IPS-18a (cell line): ENCODE data around the gene SYNM.

Experiments used
- H3K27ac ChIP-seq: one replicate; pipeline ENCODE4 v1.5.1; 2013; ENCODE audit warnings: low read length
- H3K27me3 ChIP-seq: one replicate; pipeline ENCODE4 v1.6.1; 2013; ENCODE audit warnings: mild to moderate bottlenecking, low read length; ENCODE audit not compliant: control insufficient read depth, insufficient read depth
- H3K36me3 ChIP-seq: one replicate; pipeline ENCODE4 v1.6.1; 2013; ENCODE audit warnings: low read depth, low read length; ENCODE audit not compliant: control insufficient read depth
- H3K4me1 ChIP-seq: one replicate; pipeline ENCODE4 v1.6.1; 2013; ENCODE audit warnings: low read depth, low read length; ENCODE audit not compliant: control insufficient read depth
- H3K4me3 ChIP-seq: one replicate; pipeline ENCODE4 v1.5.1; 2013; ENCODE audit warnings: low read length
- H3K9ac ChIP-seq: one replicate; pipeline ENCODE4 v1.6.1; 2013; ENCODE audit warnings: mild to moderate bottlenecking, low read length, moderate library complexity
- H3K9me3 ChIP-seq: one replicate; pipeline ENCODE4 v1.6.1; 2013; ENCODE audit warnings: low read depth, low read length; ENCODE audit not compliant: control insufficient read depth

The SYNM gene

GRCh38 chr15:99087405-99087943, 17.4 kb upstream of the SYNM start:
- Histone ChIP-seq H3K36me3 (no peaks in the 10 kb centered on the region), H3K4me3 (no peak overlapping the region), H3K9ac (no peak overlapping the region), H3K9me3 (no peaks in the 10 kb centered on the region), H3K27ac (no peak overlapping the region), H3K27me3 (no peaks in the 10 kb centered on the region), H3K4me1 (peaks cover 5% of the 10 kb centered on the region)

GRCh38 chr15:99090011-99090699, 14.7 kb upstream of the SYNM start:
- H3K4me1 ChIP-seq = peaks cover 5% of the 10 kb centered on the region
- no peak overlapping the region for H3K9ac ChIP-seq
- no peaks in the 10 kb centered on the region for H3K9me3 ChIP-seq
- H3K27ac ChIP-seq = no peak overlapping the region
- no peaks in the 10 kb centered on the region for H3K36me3 ChIP-seq
- no peaks in the 10 kb centered on the region for H3K27me3 ChIP-seq
- no peak overlapping the region for H3K4me3 ChIP-seq

DNA sequence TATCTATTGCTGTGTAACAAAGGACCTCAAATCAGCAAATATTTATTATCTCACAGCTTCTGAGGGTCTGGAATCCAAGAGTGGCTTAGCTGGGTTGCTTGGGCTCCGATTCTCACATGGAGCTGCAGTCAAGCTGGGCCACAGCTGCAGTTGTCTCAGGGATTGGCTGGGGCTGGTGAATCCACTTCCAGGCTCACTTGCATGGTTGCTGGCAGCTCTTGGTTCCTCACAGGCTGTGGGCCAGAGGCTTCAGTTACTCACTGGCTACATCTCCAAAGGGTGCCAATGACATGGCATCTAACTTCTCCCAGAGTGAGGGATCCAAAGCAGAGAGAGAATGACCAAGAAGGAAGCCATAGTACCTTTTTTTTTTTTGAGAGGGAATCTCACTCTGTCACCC, 13.9 kb upstream of the SYNM start:
- no peaks in the 10 kb centered on the region for H3K36me3 ChIP-seq

GRCh38 chr15:99092554-99093172, 12.2 kb upstream of the SYNM start:
- Histone ChIP-seq H3K27ac (no peak overlapping the region), H3K4me3 (no peak overlapping the region), H3K36me3 (no peaks in the 10 kb centered on the region), H3K4me1 (peaks cover 5% of the 10 kb centered on the region), H3K27me3 (no peaks in the 10 kb centered on the region), H3K9ac (no peak overlapping the region), H3K9me3 (no peaks in the 10 kb centered on the region)

More for the DNA sequence above, 13.9 kb upstream of the SYNM start:
- H3K9me3 ChIP-seq = no peaks in the 10 kb centered on the region
- no peak overlapping the region for H3K9ac ChIP-seq
- peaks cover 5% of the 10 kb centered on the region for H3K4me1 ChIP-seq
- H3K4me3 ChIP-seq = no peak overlapping the region
- no peak overlapping the region for H3K27ac ChIP-seq
- no peaks in the 10 kb centered on the region for H3K27me3 ChIP-seq

DNA sequence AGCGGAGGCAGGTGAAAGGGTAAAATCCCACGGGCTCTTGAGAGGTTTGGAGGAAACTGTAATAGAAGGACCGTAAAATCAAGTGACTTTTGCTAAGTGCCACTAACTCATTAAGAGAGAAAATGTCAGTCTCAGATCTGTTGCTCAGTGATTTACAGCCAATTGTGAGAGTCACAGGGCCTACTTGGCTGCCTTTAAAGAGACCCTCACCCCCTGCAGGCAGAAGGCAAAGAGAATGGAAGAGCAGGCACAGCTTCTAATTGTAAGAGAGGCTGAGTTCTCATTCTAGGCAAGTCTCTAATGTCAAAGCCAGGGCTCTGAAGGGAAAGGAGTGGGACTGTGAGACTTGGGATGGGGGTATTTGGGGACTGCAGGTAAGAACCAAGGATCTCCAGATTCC, 9.3 kb upstream of the SYNM start:
- Histone ChIP-seq H3K27ac (no peak overlapping the region), H3K4me3 (no peak overlapping the region), H3K9me3 (no peaks in the 10 kb centered on the region), H3K36me3 (no peaks in the 10 kb centered on the region), H3K9ac (no peak overlapping the region), H3K27me3 (peaks cover 20% of the 10 kb centered on the region), H3K4me1 (no peaks in the 10 kb centered on the region)

GRCh38 chr15:99096173-99096893, 8.5 kb upstream of the SYNM start:
- H3K4me1 ChIP-seq = no peaks in the 10 kb centered on the region
- H3K27ac ChIP-seq = no peak overlapping the region
- peaks cover 27% of the 10 kb centered on the region for H3K27me3 ChIP-seq
- no peaks in the 10 kb centered on the region for H3K36me3 ChIP-seq
- H3K9ac ChIP-seq = no peak overlapping the region
- no peaks in the 10 kb centered on the region for H3K9me3 ChIP-seq
- no peak overlapping the region for H3K4me3 ChIP-seq

DNA sequence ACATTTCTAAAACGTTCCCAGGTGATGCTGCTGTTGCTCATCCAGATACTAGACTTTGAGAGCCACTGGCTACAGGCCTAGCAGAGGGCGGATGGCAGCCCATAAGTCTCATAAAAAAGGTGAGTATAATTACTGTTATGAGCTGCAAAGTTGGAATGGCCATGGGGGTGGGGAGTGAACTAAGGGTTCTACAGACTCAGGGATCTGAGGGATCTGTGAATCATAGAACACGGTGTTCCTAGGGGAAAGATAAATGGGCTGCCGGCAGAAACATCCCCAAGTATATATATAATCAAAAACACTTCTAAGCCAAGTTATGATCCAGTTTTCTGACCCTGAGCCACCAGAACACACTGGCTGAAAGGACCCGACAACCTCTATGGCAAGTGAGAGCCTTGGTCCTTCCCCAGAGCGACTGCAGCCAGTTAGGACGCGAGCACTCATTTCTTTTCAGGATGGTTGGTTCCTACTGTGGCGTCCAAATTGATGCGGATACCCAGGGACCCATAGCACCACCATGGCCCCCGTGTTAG, 7.9 kb upstream of the SYNM start:
- Histone ChIP-seq H3K36me3 (no peaks in the 10 kb centered on the region), H3K4me1 (no peaks in the 10 kb centered on the region), H3K27me3 (peaks cover 33% of the 10 kb centered on the region), H3K27ac (no peak overlapping the region), H3K9ac (no peak overlapping the region), H3K9me3 (no peaks in the 10 kb centered on the region), H3K4me3 (no peak overlapping the region)

DNA sequence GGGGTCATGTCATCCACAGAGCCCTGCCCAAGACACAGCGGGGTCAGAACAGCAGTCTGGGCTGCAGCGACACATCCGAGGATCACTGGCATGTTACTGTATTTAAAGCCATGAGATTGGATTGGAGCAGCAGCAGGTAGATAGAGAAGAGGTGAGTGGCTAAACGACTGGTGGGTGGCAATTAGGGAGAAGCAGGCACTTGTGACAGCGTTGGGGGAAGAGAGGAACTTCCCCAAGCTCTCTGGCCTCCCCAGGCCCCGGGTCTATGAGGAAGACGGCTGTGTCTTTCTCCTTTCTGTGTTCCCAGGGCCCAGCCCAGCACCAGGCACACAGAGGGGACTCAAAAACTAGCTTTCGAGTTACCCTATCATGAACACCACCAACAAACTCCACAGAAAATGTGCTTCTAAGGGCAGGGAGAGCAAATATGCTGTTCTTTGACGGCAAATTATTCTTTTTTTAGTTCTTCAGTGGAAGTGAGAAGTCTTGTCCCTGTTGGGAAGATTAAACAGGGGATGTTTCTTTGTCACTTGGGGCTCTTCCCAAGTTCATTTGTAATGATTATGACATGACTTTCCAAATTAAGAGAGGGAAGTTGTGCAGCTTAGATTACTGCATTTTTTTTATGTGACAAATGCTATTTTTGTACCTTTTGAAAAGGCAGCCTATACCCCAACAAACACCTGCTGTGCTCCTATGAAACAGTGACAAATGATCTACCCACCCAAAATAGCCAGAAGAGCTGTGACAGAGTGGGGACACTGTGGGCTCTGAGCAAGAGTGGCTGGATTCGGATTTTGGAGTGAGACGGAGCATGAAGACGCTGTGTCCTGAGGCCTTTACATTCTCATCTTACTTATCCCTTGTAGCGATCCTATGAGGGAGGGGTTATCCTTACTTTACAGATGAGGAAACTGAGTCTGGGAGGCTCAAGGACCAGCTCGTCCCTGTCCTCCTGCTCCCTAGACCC, 7.2 kb upstream of the SYNM start:
- no peak overlapping the region for H3K27ac ChIP-seq
- no peaks in the 10 kb centered on the region for H3K9me3 ChIP-seq
- no peaks in the 10 kb centered on the region for H3K36me3 ChIP-seq
- no peaks in the 10 kb centered on the region for H3K4me1 ChIP-seq
- H3K9ac ChIP-seq = no peak overlapping the region
- H3K27me3 ChIP-seq = peaks cover 35% of the 10 kb centered on the region
- no peak overlapping the region for H3K4me3 ChIP-seq

GRCh38 chr15:99098426-99098825, 6.5 kb upstream of the SYNM start:
- H3K27me3 ChIP-seq = peaks cover 42% of the 10 kb centered on the region

DNA sequence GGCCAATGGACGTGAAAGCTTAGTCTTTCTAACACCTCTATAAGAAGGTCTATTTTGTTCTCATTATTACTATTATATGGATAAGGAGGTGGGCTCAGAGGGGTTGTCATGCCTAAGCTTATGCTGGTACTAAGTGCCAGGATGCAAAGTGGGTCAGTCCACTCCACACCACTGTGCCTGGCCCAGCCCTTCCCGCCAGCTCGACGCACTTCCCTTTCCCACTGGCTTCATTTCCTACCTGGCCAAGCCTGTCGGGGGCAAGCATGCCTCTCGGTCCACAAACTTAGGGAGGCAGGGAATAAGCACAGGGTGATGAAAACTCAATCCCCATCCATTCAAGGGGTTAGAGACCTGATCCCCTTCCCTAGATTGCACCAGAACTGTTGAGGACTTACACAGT, 5.9 kb upstream of the SYNM start:
- H3K4me3 ChIP-seq = no peak overlapping the region
- H3K4me1 ChIP-seq = no peaks in the 10 kb centered on the region
- H3K9ac ChIP-seq = no peak overlapping the region
- H3K27me3 ChIP-seq = peaks cover 46% of the 10 kb centered on the region
- H3K9me3 ChIP-seq = no peaks in the 10 kb centered on the region
- no peaks in the 10 kb centered on the region for H3K36me3 ChIP-seq
- no peak overlapping the region for H3K27ac ChIP-seq

More at GRCh38 chr15:99098426-99098825, 6.5 kb upstream of the SYNM start:
- H3K9me3 ChIP-seq = no peaks in the 10 kb centered on the region
- H3K36me3 ChIP-seq = no peaks in the 10 kb centered on the region
- no peak overlapping the region for H3K9ac ChIP-seq
- no peak overlapping the region for H3K4me3 ChIP-seq
- H3K4me1 ChIP-seq = no peaks in the 10 kb centered on the region
- H3K27ac ChIP-seq = no peak overlapping the region
